ENCODE measurements around the gene TGFBR1.

TGFBR1 gene

GRCh38 chr9:99135456-99135855 lies 30.5 kb downstream of the TGFBR1 start:
- no peak for DNase-seq (ENCODE audit: low read depth in 3 of 3)

GRCh38 chr9:99137225-99137624 lies 32.3 kb downstream of the TGFBR1 start:
- DNase-seq (ENCODE audit: low read depth in 3 of 3), result no peak

- no peak for DNase-seq (ENCODE audit: low read depth in 3 of 3)
These were observed 33.0 kb downstream of the TGFBR1 start for GRCh38 chr9:99137891-99138290.

GRCh38 chr9:99138424-99139284 lies 33.7 kb downstream of the TGFBR1 start:
- no peak for DNase-seq (ENCODE audit: low read depth in 3 of 3)

GRCh38 chr9:99139868-99140267 lies 35.0 kb downstream of the TGFBR1 start:
- no peak for DNase-seq (ENCODE audit: low read depth in 3 of 3)

- peak; percentile 19 to 24 (median 22) for DNase-seq (ENCODE audit: low read depth in 3 of 3)
These were observed 35.9 kb downstream of the TGFBR1 start for GRCh38 chr9:99140685-99141314.

- no peak for DNase-seq (ENCODE audit: low read depth in 3 of 3)
These were observed 36.9 kb downstream of the TGFBR1 start for GRCh38 chr9:99141849-99142248.

GRCh38 chr9:99142275-99142674 lies 37.4 kb downstream of the TGFBR1 start:
- DNase-seq (ENCODE audit: low read depth in 3 of 3), result no peak

GRCh38 chr9:99143655-99144054 lies 38.7 kb downstream of the TGFBR1 start:
- DNase-seq (ENCODE audit: low read depth in 3 of 3), result no peak

- no peak for DNase-seq (ENCODE audit: low read depth in 3 of 3)
These were observed 40.1 kb downstream of the TGFBR1 start for GRCh38 chr9:99144966-99145365.

GRCh38 chr9:99146574-99146973 lies 41.7 kb downstream of the TGFBR1 start:
- DNase-seq (ENCODE audit: low read depth in 3 of 3), result no peak

GRCh38 chr9:99147177-99147576 lies 42.3 kb downstream of the TGFBR1 start:
- no peak for DNase-seq (ENCODE audit: low read depth in 3 of 3)

- no peak for DNase-seq (ENCODE audit: low read depth in 3 of 3)
These were observed 45.7 kb downstream of the TGFBR1 start for GRCh38 chr9:99150451-99151171.

GRCh38 chr9:99154356-99154755 lies 49.4 kb downstream of the TGFBR1 start:
- no peak for DNase-seq (ENCODE audit: low read depth in 3 of 3)

GRCh38 chr9:99155736-99156135 lies 50.8 kb downstream of the TGFBR1 start:
- no peak for DNase-seq (ENCODE audit: low read depth in 3 of 3)

GRCh38 chr9:99158629-99159028 lies 53.7 kb downstream of the TGFBR1 start:
- DNase-seq (ENCODE audit: low read depth in 3 of 3), result no peak

- DNase-seq (ENCODE audit: low read depth in 3 of 3), result no peak
These were observed 55.3 kb downstream of the TGFBR1 start for GRCh38 chr9:99160173-99160572.

GRCh38 chr9:99162759-99163364 lies 57.9 kb downstream of the TGFBR1 start:
- DNase-seq (ENCODE audit: low read depth in 3 of 3), result no peak

- DNase-seq (ENCODE audit: low read depth in 3 of 3), result no peak
These were observed 61.2 kb downstream of the TGFBR1 start for GRCh38 chr9:99166149-99166548.

- DNase-seq (ENCODE audit: low read depth in 3 of 3), result no peak
These were observed 62.2 kb downstream of the TGFBR1 start for GRCh38 chr9:99167119-99167518.

- DNase-seq (ENCODE audit: low read depth in 3 of 3), result no peak
These were observed 62.8 kb downstream of the TGFBR1 start for GRCh38 chr9:99167694-99168093.

GRCh38 chr9:99169086-99169485 lies 64.2 kb downstream of the TGFBR1 start:
- DNase-seq (ENCODE audit: low read depth in 3 of 3), result no peak

Measured in stimulated activated CD4-positive, alpha-beta T cell treated with anti-CD3 and anti-CD28 coated beads, TNF-alpha, amount 100 ng/mL, for 24 hours (primary cell).